Body of pancreas (tissue), 4 donors: ENCODE measurements around the gene NR2C2. TPM values are rescaled to one million over a fixed set of nuclear protein-coding genes. Genes with fewer than 3 reads are reported as not detected.
A peak's percentile ranks its signal among the peaks of the same experiment; 100 is the strongest.

Experiments used
- ATAC-seq: fragments of 150-250 bp; one replicate; pipeline ENCODE4 v1.9.1; 2016
- DNase-seq, 4 donors: peaks; one replicate each; pipeline ENCODE4 v3.0.0-alpha.2; 2019
- H3K27ac ChIP-seq, 4 donors: fragments of 200-600 bp; sonication (generic); 1 replicate in 3 of 4; 2 replicates in 1 of 4; pipeline versions ENCODE4 v1.5.1 to v1.6.1; 2016 to 2019; ENCODE audit warnings: mild to moderate bottlenecking in 1 of 4, mixed read lengths in 1 of 4, moderate library complexity in 1 of 4
- H3K27me3 ChIP-seq, 2 donors: fragments of 200-600 bp; sonication (generic); one replicate each; pipeline ENCODE4 v1.6.0; 2016; ENCODE audit warnings: mild to moderate bottlenecking in 1 of 2
- H3K36me3 ChIP-seq, 2 donors: fragments of 200-600 bp; sonication (generic); replicated peaks in 1 of 2; 2 replicates each; pipeline ENCODE4 v1.5.1; 2016; ENCODE audit warnings: low read depth in 2 of 2; ENCODE audit not compliant: insufficient read depth in 1 of 2
- H3K4me1 ChIP-seq: fragments of 200-600 bp; sonication (generic); one replicate; pipeline ENCODE4 v1.6.0; 2016
- H3K4me3 ChIP-seq, 2 donors: fragments of 200-600 bp; sonication (generic); 1 replicate in 1 of 2; 2 replicates in 1 of 2; pipeline ENCODE4 v1.5.1; 2016 to 2019
- H3K9me3 ChIP-seq, 3 donors: fragments of 200-600 bp; sonication (generic); 1 replicate in 2 of 3; 2 replicates in 1 of 3; pipeline ENCODE4 v1.5.1; 2016
- POLR2A ChIP-seq, 3 donors: fragments of 450-650 bp; IDR thresholded peaks; one replicate each; pipeline ENCODE4 v1.6.1; 2016; ENCODE audit warnings: antibody characterized with exemption in 3 of 3, mild to moderate bottlenecking in 2 of 3
- WGBS, 2 donors: methylation state at CpG; one replicate each; pipeline ENCODE4 v1.1.5; 2017; 5-methylcytosine and 5-hydroxymethylcytosine counted together
- intact Hi-C: fragments of 100-400 bp; cut with DNase I; formaldehyde crosslinking; loops from one replicate; pipeline ENCODE4 v1.15.1; 2023
- total RNA-seq, 2 donors: library from RNA; depleted of rRNA; stranded (reverse); fragments of >200 nt; gene quantifications; one replicate each; pipeline ENCODE4 v1.1.0, GENCODE V29; 2016
- TF ChIP-seq, protein P1 (sequence below), 7 experiments: fragments of 450-650 bp in 4 of 7; fragments of 200-600 bp in 3 of 7; sonication (generic) in 3 of 7; IDR thresholded peaks; one replicate each; pipeline ENCODE4 v1.5.1; 2016 to 2019; ENCODE audit warnings: antibody characterized with exemption in 7 of 7

The NR2C2 gene
- total RNA-seq, 2 donors from 2014 or later = 16.9 to 22.1 TPM

DNA sequence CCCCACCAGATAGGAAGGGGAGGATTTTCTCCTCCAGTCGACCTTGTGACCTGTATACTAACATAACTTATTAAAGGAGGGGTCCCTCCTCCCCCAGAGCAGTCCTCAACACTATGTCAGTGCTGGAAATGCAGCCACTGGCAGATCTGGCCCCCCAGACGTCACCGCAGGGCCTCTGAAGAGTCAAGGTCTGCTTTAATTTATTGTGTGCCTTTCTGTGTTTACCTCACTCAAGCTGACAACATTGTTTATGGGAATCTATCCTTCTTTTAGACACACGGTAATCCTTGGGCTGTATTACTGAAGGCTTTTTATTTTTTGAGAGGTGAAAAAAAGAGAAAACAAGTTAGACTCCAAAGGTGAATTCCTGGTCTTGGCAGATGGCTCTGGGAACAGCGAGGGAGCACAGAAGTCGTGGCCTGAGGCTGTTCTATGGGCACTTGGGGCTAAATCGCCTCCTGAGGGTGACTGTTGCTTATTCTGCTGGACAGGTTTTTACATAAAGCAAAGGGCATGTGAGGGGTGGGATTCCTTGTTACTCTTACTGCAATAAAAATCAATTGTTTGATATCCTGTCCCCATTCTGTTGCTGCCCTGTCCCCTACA lies 13.5 kb upstream of the NR2C2 start:
- WGBS, 2 donors = 66 to 72% methylated on average over 7 of the region's 7 CpGs
- no peaks in the 10 kb centered on the region for H3K4me1 ChIP-seq
- H3K27ac ChIP-seq = no peak overlapping the region
- H3K27me3 ChIP-seq = no peaks in the 10 kb centered on the region
- no peak for DNase-seq
- no peaks in the 10 kb centered on the region for H3K36me3 ChIP-seq
- H3K4me3 ChIP-seq = no peak overlapping the region
- intact Hi-C loops = no loop called here
- no peaks in the 10 kb centered on the region for H3K9me3 ChIP-seq
- ATAC-seq = no peak
- TF ChIP-seq, protein P1, sequence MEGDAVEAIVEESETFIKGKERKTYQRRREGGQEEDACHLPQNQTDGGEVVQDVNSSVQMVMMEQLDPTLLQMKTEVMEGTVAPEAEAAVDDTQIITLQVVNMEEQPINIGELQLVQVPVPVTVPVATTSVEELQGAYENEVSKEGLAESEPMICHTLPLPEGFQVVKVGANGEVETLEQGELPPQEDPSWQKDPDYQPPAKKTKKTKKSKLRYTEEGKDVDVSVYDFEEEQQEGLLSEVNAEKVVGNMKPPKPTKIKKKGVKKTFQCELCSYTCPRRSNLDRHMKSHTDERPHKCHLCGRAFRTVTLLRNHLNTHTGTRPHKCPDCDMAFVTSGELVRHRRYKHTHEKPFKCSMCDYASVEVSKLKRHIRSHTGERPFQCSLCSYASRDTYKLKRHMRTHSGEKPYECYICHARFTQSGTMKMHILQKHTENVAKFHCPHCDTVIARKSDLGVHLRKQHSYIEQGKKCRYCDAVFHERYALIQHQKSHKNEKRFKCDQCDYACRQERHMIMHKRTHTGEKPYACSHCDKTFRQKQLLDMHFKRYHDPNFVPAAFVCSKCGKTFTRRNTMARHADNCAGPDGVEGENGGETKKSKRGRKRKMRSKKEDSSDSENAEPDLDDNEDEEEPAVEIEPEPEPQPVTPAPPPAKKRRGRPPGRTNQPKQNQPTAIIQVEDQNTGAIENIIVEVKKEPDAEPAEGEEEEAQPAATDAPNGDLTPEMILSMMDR (IDR thresholded peaks at IDR 0.05) = no peak
- TF ChIP-seq POLR2A (IDR thresholded peaks at IDR 0.05) = no peak

DNA sequence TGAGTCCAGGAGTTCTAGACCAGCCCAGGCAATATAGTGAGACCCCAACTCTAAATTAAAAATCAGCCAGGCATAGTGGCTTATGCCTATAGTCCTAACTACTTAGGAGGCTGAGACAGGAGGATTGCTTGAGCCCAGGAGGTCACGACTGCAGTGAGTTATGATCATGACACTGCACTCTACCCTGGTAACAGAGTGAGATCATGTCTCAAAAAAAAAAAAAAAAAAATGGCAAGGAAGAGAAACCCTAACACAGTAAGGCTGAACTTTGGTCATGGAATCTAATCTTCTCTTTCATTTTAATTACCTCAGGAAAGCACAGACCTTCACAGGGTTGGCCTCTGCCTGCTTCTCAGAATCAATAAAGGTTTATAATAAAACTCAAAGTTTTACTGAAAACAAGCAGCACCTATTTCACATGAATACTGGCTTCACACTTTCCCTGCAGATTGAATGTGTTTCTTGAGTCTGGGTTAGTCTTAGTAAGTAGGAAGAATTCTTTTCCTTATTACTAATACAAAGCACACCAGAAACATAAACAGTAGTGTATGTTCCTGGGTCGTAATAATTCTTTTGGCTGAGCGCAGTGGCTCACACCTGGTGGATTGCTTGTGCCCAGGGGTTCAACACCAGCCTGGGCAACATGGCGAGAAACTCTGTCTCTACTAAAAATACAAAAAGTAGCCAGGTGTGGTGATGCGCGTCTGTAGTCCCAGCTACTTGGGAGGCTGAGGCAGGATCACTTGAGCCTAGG lies 11.6 kb upstream of the NR2C2 start:
- 75 to 86% methylated on average over 6 of the region's 6 CpGs for WGBS, 2 donors
- Histone ChIP-seq H3K4me3 (no peak overlapping the region), H3K9me3 (no peaks in the 10 kb centered on the region), H3K27me3 (no peaks in the 10 kb centered on the region), H3K4me1 (no peaks in the 10 kb centered on the region), H3K27ac (no peak overlapping the region), H3K36me3 (no peaks in the 10 kb centered on the region)
- DNase-seq (no peak), ATAC-seq (no peak)
- no peak for TF ChIP-seq POLR2A (IDR thresholded peaks at IDR 0.05)
- TF ChIP-seq, protein P1 (IDR thresholded peaks at IDR 0.05) = no peak
- intact Hi-C loops = no loop called here

DNA sequence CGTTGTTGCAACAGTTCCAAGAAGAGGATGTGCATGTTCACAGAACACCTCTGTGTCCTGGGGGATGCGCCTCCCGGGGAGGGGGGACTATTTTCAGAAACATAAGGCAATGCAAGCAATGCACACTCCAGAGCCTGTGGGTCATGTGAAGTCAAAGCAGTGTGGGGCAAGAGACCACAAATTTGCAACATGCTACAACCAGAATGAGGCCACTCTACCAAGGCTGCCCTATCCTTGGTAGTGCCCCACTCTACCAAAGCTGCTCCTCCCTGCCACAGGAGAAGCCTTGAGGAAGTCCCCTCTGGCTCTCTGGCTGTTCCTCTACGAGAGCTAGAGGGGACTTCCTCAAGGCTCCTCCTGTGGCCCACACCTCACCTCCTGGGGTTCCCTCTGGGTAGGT lies 8.4 kb upstream of the NR2C2 start:
- Histone ChIP-seq H3K9me3 (no peaks in the 10 kb centered on the region), H3K27me3 (no peaks in the 10 kb centered on the region), H3K4me3 (no peak overlapping the region), H3K27ac (no peak overlapping the region), H3K36me3 (no peaks in the 10 kb centered on the region), H3K4me1 (peaks cover 20% of the 10 kb centered on the region)
- ATAC-seq (no peak), DNase-seq (no peak)
- intact Hi-C loops = no loop called here
- no peak for TF ChIP-seq POLR2A (IDR thresholded peaks at IDR 0.05)
- TF ChIP-seq, protein P1 (IDR thresholded peaks at IDR 0.05) = no peak
- WGBS, 2 donors = 78 to 83% methylated on average over 4 of the region's 4 CpGs

DNA sequence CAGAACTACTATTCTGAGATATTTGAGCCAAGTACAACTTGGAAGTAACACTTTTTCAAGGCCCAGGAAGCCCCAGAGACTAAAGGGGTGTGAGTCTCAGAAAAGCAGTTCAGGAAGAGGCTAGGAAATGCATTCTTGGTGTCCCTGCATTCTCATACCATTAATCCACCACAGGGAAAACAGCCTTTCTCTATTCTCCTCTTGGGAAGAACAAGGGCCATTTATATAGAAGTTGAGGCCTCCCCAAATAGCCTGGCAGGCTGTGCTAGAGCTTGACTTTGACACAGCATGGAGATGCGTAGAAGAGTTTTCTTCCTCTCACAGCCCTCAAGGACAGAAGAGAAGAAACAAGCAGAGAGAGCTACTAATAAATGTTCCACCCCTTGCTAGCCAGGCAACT lies 5.5 kb upstream of the NR2C2 start:
- no peak overlapping the region for H3K27ac ChIP-seq
- H3K4me1 ChIP-seq = peaks cover 43% of the 10 kb centered on the region
- no peaks in the 10 kb centered on the region for H3K9me3 ChIP-seq
- no peak for DNase-seq
- TF ChIP-seq, protein P1 (IDR thresholded peaks at IDR 0.05) = no peak
- no peak for TF ChIP-seq POLR2A (IDR thresholded peaks at IDR 0.05)
- 100% methylated on average over 1 of the region's 1 CpG for WGBS, 2 donors
- intact Hi-C loops = no loop called here
- ATAC-seq = no peak
- H3K27me3 ChIP-seq = no peaks in the 10 kb centered on the region
- H3K36me3 ChIP-seq = no peaks in the 10 kb centered on the region
- H3K4me3 ChIP-seq = no peak overlapping the region

DNA sequence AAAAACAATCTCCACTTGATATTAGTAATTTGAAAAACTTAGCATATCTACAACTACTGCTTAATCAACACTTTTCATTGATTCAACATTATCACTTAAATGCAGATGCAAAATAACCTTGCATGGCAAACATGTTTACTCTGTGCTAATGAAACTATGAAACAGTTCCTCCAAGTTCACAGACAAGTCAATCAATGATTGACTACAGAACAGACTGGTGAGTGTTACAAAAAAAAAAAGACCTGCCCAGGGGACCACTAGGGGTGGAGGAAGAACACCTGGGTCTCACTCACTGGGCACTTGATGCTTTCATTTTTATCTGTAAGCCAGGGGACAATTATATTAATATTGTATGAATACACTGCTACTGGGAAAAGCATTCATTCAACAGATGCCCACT lies 4.3 kb upstream of the NR2C2 start:
- ATAC-seq (no peak), DNase-seq (no peak)
- intact Hi-C loops = no loop called here
- Histone ChIP-seq H3K27ac (peak overlapping the region in 3 of 4 donors; percentile 43 to 64 (median 59)), H3K36me3 (no peaks in the 10 kb centered on the region), H3K9me3 (no peaks in the 10 kb centered on the region), H3K4me3 (no peak overlapping the region), H3K27me3 (no peaks in the 10 kb centered on the region), H3K4me1 (peaks cover 43% of the 10 kb centered on the region)
- TF ChIP-seq POLR2A (IDR thresholded peaks at IDR 0.05) = no peak
- TF ChIP-seq, protein P1 (IDR thresholded peaks at IDR 0.05) = no peak
